PC-9 (cell line): ENCODE data around the gene CHST15.

Experiments used
- EZH2 ChIP-seq: fragments of 200-600 bp; sonication (generic); IDR thresholded peaks from 2 replicates; pipeline ENCODE4 v1.8.0; 2017; ENCODE audit warnings: antibody characterized with exemption, low read depth
- TF ChIP-seq, protein P1 (sequence below): fragments of 200-600 bp; sonication (generic); conservative IDR thresholded peaks from 2 replicates; pipeline ENCODE4 v1.6.1; 2017; ENCODE audit warnings: mixed run types, antibody characterized with exemption, mild to moderate bottlenecking, moderate library complexity

DNA sequence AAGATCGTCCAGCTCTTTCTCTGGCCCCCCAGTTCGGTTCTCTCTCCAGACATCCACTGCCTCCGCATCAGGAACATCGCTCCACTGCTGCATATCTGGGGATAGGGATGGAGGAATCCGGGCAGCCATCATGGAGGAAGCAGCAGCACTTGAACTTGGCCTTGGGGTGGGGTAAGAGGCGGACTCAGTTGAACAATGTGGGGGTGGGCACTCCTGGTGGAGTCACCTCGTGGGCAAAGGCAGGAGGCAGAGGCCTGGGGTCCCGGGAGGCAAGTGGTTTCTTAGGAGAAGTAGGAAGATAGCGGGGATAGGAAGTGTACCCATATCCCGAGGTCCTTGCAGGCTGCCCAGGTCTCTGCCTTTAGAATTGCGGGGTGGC, 98.3 kb downstream of the CHST15 start:
- TF ChIP-seq, protein P1, sequence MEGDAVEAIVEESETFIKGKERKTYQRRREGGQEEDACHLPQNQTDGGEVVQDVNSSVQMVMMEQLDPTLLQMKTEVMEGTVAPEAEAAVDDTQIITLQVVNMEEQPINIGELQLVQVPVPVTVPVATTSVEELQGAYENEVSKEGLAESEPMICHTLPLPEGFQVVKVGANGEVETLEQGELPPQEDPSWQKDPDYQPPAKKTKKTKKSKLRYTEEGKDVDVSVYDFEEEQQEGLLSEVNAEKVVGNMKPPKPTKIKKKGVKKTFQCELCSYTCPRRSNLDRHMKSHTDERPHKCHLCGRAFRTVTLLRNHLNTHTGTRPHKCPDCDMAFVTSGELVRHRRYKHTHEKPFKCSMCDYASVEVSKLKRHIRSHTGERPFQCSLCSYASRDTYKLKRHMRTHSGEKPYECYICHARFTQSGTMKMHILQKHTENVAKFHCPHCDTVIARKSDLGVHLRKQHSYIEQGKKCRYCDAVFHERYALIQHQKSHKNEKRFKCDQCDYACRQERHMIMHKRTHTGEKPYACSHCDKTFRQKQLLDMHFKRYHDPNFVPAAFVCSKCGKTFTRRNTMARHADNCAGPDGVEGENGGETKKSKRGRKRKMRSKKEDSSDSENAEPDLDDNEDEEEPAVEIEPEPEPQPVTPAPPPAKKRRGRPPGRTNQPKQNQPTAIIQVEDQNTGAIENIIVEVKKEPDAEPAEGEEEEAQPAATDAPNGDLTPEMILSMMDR: no peak
- TF ChIP-seq EZH2: no peak
